HepG2 (cell line): ENCODE measurements around the gene SDC1. TPM values are rescaled to one million over a fixed set of nuclear protein-coding genes. Genes with fewer than 3 reads are reported as not detected.
A peak's percentile ranks its signal among the peaks of the same experiment; 100 is the strongest.

Experiments used
- ASH2L ChIP-seq: fragments of 300-600, 200-600 bp; sonication (generic); IDR thresholded peaks from 2 replicates; pipeline ENCODE4 v1.7.0; 2017; ENCODE audit warnings: low read depth, mild to moderate bottlenecking, moderate library complexity, mixed read lengths, low read length; ENCODE audit not compliant: insufficient read length
- DPF2 ChIP-seq: sonication (generic); formaldehyde crosslinking; IDR thresholded peaks from 2 replicates; pipeline ENCODE4 v1.4.0; 2020; ENCODE audit warnings: mild to moderate bottlenecking, low read depth, missing genetic modification reagents, borderline replicate concordance
- ESRRA ChIP-seq: sonication (generic); formaldehyde crosslinking; IDR thresholded peaks from 2 replicates; pipeline ENCODE4 v1.5.1; 2020; ENCODE audit warnings: mild to moderate bottlenecking, low read depth, missing genetic modification reagents
- GLI4 ChIP-seq: sonication (generic); formaldehyde crosslinking; IDR thresholded peaks from 2 replicates; pipeline ENCODE4 v1.5.1; 2020; ENCODE audit warnings: missing genetic modification reagents, mild to moderate bottlenecking, moderate library complexity, borderline replicate concordance
- GPBP1L1 ChIP-seq: sonication (generic); formaldehyde crosslinking; IDR thresholded peaks from 2 replicates; pipeline ENCODE4 v1.5.0; 2020; ENCODE audit warnings: mild to moderate bottlenecking, missing genetic modification reagents
- HDAC1 ChIP-seq: sonication (generic); formaldehyde crosslinking; IDR thresholded peaks from 2 replicates; pipeline ENCODE4 v1.5.1; 2020; ENCODE audit warnings: mild to moderate bottlenecking, missing genetic modification reagents
- KLF13 ChIP-seq: sonication (generic); formaldehyde crosslinking; IDR thresholded peaks from 2 replicates; pipeline ENCODE4 v1.4.0; 2020; ENCODE audit warnings: mild to moderate bottlenecking, missing genetic modification reagents
- NFE2L2 ChIP-seq: fragments of 150-350 bp; IDR thresholded peaks from 2 replicates; pipeline ENCODE4 v1.6.1; 2014; ENCODE audit warnings: low read length
- NFYB ChIP-seq: sonication (generic); formaldehyde crosslinking; IDR thresholded peaks from 2 replicates; pipeline ENCODE4 v1.4.0; 2020; ENCODE audit warnings: missing genetic modification reagents
- PHF21A ChIP-seq: sonication (generic); formaldehyde crosslinking; IDR thresholded peaks from 2 replicates; pipeline ENCODE4 v1.5.0; 2020; ENCODE audit warnings: mild to moderate bottlenecking, missing genetic modification reagents
- RBM39 ChIP-seq: fragments of 200-400 bp; formaldehyde crosslinking; IDR thresholded peaks from one replicate; pipeline ENCODE4 v1.6.1; 2018; ENCODE audit warnings: antibody characterized with exemption, mild to moderate bottlenecking, low read depth, low read length; ENCODE audit not compliant: poor library complexity, severe bottlenecking
- SIX4 ChIP-seq: sonication (generic); formaldehyde crosslinking; IDR thresholded peaks from 2 replicates; pipeline ENCODE4 v1.4.0; 2020; ENCODE audit warnings: missing genetic modification reagents
- TAF1 ChIP-seq: sonication (generic); formaldehyde crosslinking; IDR thresholded peaks from 2 replicates; pipeline ENCODE4 v1.4.0; 2020; ENCODE audit warnings: missing genetic modification reagents
- ZBTB38 ChIP-seq: sonication (generic); formaldehyde crosslinking; IDR thresholded peaks from 2 replicates; pipeline ENCODE4 v1.5.1; 2020; ENCODE audit warnings: mild to moderate bottlenecking, missing genetic modification reagents
- ZNF281 ChIP-seq: sonication (generic); formaldehyde crosslinking; IDR thresholded peaks from 2 replicates; pipeline ENCODE4 v1.4.0; 2020; ENCODE audit warnings: missing genetic modification reagents, borderline replicate concordance
- ZNF337 ChIP-seq: sonication (generic); formaldehyde crosslinking; IDR thresholded peaks from 2 replicates; pipeline ENCODE4 v1.5.1; 2020; ENCODE audit warnings: missing genetic modification reagents, low read depth, mild to moderate bottlenecking, borderline replicate concordance
- ZNF432 ChIP-seq: sonication (generic); formaldehyde crosslinking; IDR thresholded peaks from 2 replicates; pipeline ENCODE4 v1.5.0; 2020; ENCODE audit warnings: missing genetic modification reagents, mild to moderate bottlenecking, borderline replicate concordance
- ZNF468 ChIP-seq: sonication (generic); formaldehyde crosslinking; IDR thresholded peaks from 2 replicates; pipeline ENCODE4 v1.8.0; 2022; ENCODE audit warnings: mild to moderate bottlenecking, moderate library complexity, missing genetic modification reagents
- ZNF558 ChIP-seq: sonication (generic); formaldehyde crosslinking; IDR thresholded peaks from 2 replicates; pipeline ENCODE4 v1.9.0; 2022; ENCODE audit warnings: mild to moderate bottlenecking, missing genetic modification reagents, borderline replicate concordance
- ZNF768 ChIP-seq: sonication (generic); formaldehyde crosslinking; IDR thresholded peaks from 2 replicates; pipeline ENCODE4 v1.4.0; 2020; ENCODE audit warnings: missing genetic modification reagents
- polyA plus RNA-seq, 8 experiments: library from polyadenylated mRNA; depleted of rRNA in 3 of 8; stranded (reverse) in 7 of 8; unstranded in 1 of 8; fragments of >200 nt; fragmentation: Illumina TruSeq in 4 of 8; extraction: Trizol in 4 of 8; gene quantifications; 2 replicates each; pipeline versions ENCODE4 v1.2.1 to v1.2.3, GENCODE V29; 2011 to 2016; ENCODE audit warnings: low read depth in 4 of 8, missing spikeins in 1 of 8, mixed read lengths in 1 of 8; ENCODE audit not compliant: insufficient read depth in 1 of 8
- total RNA-seq, 5 experiments: library from RNA; depleted of rRNA; stranded (reverse); fragments of >200 nt; fragmentation: Illumina TruSeq; extraction: Trizol; gene quantifications; 2 replicates each; pipeline ENCODE4 v1.2.3, GENCODE V29; 2016; ENCODE audit warnings: low read depth in 1 of 5
- TF ChIP-seq, protein P1 (sequence below): IDR thresholded peaks from 2 replicates; pipeline ENCODE4 v1.6.1; 2012; ENCODE audit warnings: low read length, improper control_type of control experiment

SDC1 gene
- total and polyA plus RNA-seq, 2 of the 13 experiments (the other 11 are each of a cell fraction or from before 2014, with no cell fraction given), result 108 to 119 TPM

GRCh38 chr2:20224716-20225293 is at the start of gene SDC1 (continued):
- TF ChIP-seq DPF2 (CRISPR knock-in tag) (no peak), ZNF432 (no peak), KLF13 (CRISPR knock-in tag) (no peak), PHF21A (CRISPR knock-in tag) (no peak), GPBP1L1 (CRISPR knock-in tag) (no peak), ZNF558 (CRISPR knock-in tag) (no peak; the same call in 1 of the 2 replicates), TAF1 (CRISPR knock-in tag) (no peak; the same call in 1 of the 2 replicates), ZNF468 (no peak), HDAC1 (no peak), ZBTB38 (CRISPR knock-in tag) (peak; percentile 8; the same call in 1 of the 2 replicates), SIX4 (0 out of 2 replicates have a peak, but pooled peaks have one; percentile 19), RBM39 (no peak), NFE2L2 (no peak), ZNF281 (peak; percentile 63), ASH2L (no peak), ZNF337 (CRISPR knock-in tag) (no peak), ZNF768 (CRISPR knock-in tag) (peak; percentile 71; the same call in 1 of the 2 replicates), NFYB (CRISPR knock-in tag) (no peak), GLI4 (no peak), ESRRA (CRISPR knock-in tag) (peak; percentile 36; the same call in 1 of the 2 replicates)
- TF ChIP-seq, protein P1, sequence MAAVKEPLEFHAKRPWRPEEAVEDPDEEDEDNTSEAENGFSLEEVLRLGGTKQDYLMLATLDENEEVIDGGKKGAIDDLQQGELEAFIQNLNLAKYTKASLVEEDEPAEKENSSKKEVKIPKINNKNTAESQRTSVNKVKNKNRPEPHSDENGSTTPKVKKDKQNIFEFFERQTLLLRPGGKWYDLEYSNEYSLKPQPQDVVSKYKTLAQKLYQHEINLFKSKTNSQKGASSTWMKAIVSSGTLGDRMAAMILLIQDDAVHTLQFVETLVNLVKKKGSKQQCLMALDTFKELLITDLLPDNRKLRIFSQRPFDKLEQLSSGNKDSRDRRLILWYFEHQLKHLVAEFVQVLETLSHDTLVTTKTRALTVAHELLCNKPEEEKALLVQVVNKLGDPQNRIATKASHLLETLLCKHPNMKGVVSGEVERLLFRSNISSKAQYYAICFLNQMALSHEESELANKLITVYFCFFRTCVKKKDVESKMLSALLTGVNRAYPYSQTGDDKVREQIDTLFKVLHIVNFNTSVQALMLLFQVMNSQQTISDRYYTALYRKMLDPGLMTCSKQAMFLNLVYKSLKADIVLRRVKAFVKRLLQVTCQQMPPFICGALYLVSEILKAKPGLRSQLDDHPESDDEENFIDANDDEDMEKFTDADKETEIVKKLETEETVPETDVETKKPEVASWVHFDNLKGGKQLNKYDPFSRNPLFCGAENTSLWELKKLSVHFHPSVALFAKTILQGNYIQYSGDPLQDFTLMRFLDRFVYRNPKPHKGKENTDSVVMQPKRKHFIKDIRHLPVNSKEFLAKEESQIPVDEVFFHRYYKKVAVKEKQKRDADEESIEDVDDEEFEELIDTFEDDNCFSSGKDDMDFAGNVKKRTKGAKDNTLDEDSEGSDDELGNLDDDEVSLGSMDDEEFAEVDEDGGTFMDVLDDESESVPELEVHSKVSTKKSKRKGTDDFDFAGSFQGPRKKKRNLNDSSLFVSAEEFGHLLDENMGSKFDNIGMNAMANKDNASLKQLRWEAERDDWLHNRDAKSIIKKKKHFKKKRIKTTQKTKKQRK, result no peak
